ENCODE data around the gene MMP8. TPM values are rescaled to one million over a fixed set of nuclear protein-coding genes. Genes with fewer than 3 reads are reported as not detected.

Gene MMP8
- total RNA-seq, 4 donors from 2014 or later, result 0.15 to 1.1 TPM; not detected in 2

- WGBS, 2 donors, result 81 to 84% methylated on average over 1 of the region's 1 CpG
- no peak for DNase-seq (ENCODE audit: low spot score in 2 of 2)
- TF ChIP-seq CTCF (IDR thresholded peaks at IDR 0.05) (no peak), POLR2A (IDR thresholded peaks at IDR 0.05) (no peak)
- H3K4me3 ChIP-seq (ENCODE audit: low read depth, poor library complexity, severe bottlenecking), result no peak overlapping the region
- intact Hi-C loops (cut with DNase I; ENCODE audit: low total_unique reads), result no loop called here
Observed at GRCh38 chr11:102716527-102716926, 8.2 kb downstream of the MMP8 start.

- intact Hi-C loops (cut with DNase I; ENCODE audit: low total_unique reads), result no loop called here
- no peak overlapping the region for H3K4me3 ChIP-seq (ENCODE audit: low read depth, poor library complexity, severe bottlenecking)
- WGBS, 2 donors, result 83 to 89% methylated on average over 3 of the region's 3 CpGs
- no peak for TF ChIP-seq POLR2A (IDR thresholded peaks at IDR 0.05)
- TF ChIP-seq CTCF (IDR thresholded peaks at IDR 0.05), result no peak
- DNase-seq (ENCODE audit: low spot score in 2 of 2), result no peak
Observed at GRCh38 chr11:102712137-102712536, 12.6 kb downstream of the MMP8 start.

GRCh38 chr11:102709201-102709945 lies 15.4 kb downstream of the MMP8 start:
- no peak for DNase-seq (ENCODE audit: low spot score in 2 of 2)
- 78 to 82% methylated on average over 2 of the region's 2 CpGs for WGBS, 2 donors
- H3K4me3 ChIP-seq (ENCODE audit: low read depth, poor library complexity, severe bottlenecking), result no peak overlapping the region
- intact Hi-C loops (cut with DNase I; ENCODE audit: low total_unique reads), result no loop called here
- TF ChIP-seq CTCF (IDR thresholded peaks at IDR 0.05) (no peak), POLR2A (IDR thresholded peaks at IDR 0.05) (no peak)

GRCh38 chr11:102708654-102709053 lies 16.1 kb downstream of the MMP8 start:
- TF ChIP-seq CTCF (IDR thresholded peaks at IDR 0.05) (no peak), POLR2A (IDR thresholded peaks at IDR 0.05) (no peak)
- H3K4me3 ChIP-seq (ENCODE audit: low read depth, poor library complexity, severe bottlenecking), result no peak overlapping the region
- no peak for DNase-seq (ENCODE audit: low spot score in 2 of 2)
- intact Hi-C loops (cut with DNase I; ENCODE audit: low total_unique reads), result no loop called here
- WGBS, 2 donors, result 75 to 88% methylated on average over 4 of the region's 4 CpGs

GRCh38 chr11:102705626-102706025 lies 19.1 kb downstream of the MMP8 start, which contains the start of gene MMP27:
MMP27 (minus strand) TSS chr11:102705769; CDS start chr11:102705714, 55 bp downstream.
- no peak for DNase-seq (ENCODE audit: low spot score in 2 of 2)
- no peak within 1 kb of the TSS for H3K4me3 ChIP-seq (ENCODE audit: low read depth, poor library complexity, severe bottlenecking)
- TF ChIP-seq POLR2A (IDR thresholded peaks at IDR 0.05) (no peak), CTCF (IDR thresholded peaks at IDR 0.05) (no peak)
- intact Hi-C loops (cut with DNase I; ENCODE audit: low total_unique reads), result no loop called here
- WGBS, 2 donors, result 25 to 30% methylated on average over 5 of the region's 5 CpGs

GRCh38 chr11:102704841-102705240 lies 19.9 kb downstream of the MMP8 start:
- intact Hi-C loops (cut with DNase I; ENCODE audit: low total_unique reads), result no loop called here
- TF ChIP-seq POLR2A (IDR thresholded peaks at IDR 0.05) (no peak), CTCF (IDR thresholded peaks at IDR 0.05) (no peak)
- DNase-seq (ENCODE audit: low spot score in 2 of 2), result no peak
- WGBS, 2 donors, result 51 to 56% methylated on average over 3 of the region's 3 CpGs
- no peak overlapping the region for H3K4me3 ChIP-seq (ENCODE audit: low read depth, poor library complexity, severe bottlenecking)
